KMS-11 (cell line): ENCODE data around the gene ANKRD13D.
A peak's percentile ranks its signal among the peaks of the same experiment; 100 is the strongest.
"Not testable (repeated sequence)": the region's sequence is repeated elsewhere in the genome, so short reads cannot be mapped to it uniquely, and the experiment has no call there.

ENCODE experiments used
- H2AFZ ChIP-seq: fragments of 200-600 bp; sonication (generic); 2 replicates; pipeline ENCODE4 v1.6.1; 2016; ENCODE audit warnings: antibody characterized with exemption, mixed run types, low read depth
- H3K27ac ChIP-seq: fragments of 200-600 bp; sonication (generic); 2 replicates; pipeline ENCODE4 v1.6.1; 2016; ENCODE audit warnings: mild to moderate bottlenecking, mixed run types
- H3K27me3 ChIP-seq: fragments of 200-600 bp; sonication (generic); 2 replicates; pipeline ENCODE4 v1.6.1; 2017; ENCODE audit warnings: mild to moderate bottlenecking, low read depth, mixed run types, moderate library complexity; ENCODE audit not compliant: insufficient read depth
- H3K36me3 ChIP-seq: fragments of 200-600 bp; sonication (generic); 2 replicates; pipeline ENCODE4 v1.6.1; 2017; ENCODE audit warnings: mild to moderate bottlenecking, mixed run types; ENCODE audit not compliant: insufficient read depth
- H3K4me1 ChIP-seq: fragments of 200-600 bp; sonication (generic); 2 replicates; pipeline ENCODE4 v1.6.1; 2016; ENCODE audit warnings: mild to moderate bottlenecking, low read depth, mixed run types; ENCODE audit not compliant: poor library complexity, severe bottlenecking
- H3K4me2 ChIP-seq: fragments of 200-600 bp; sonication (generic); 2 replicates; pipeline ENCODE4 v1.7.0; 2016; ENCODE audit warnings: mild to moderate bottlenecking, mixed run types
- H3K4me3 ChIP-seq: fragments of 200-600 bp; sonication (generic); IDR thresholded peaks from 2 replicates; pipeline ENCODE4 v1.6.1; 2017; ENCODE audit warnings: low read depth, low read length, mixed read lengths; ENCODE audit not compliant: insufficient read depth
- H3K79me2 ChIP-seq: fragments of 200-600 bp; sonication (generic); 2 replicates; pipeline ENCODE4 v1.6.1; 2016; ENCODE audit warnings: low read depth, mixed run types; ENCODE audit not compliant: insufficient read depth
- H3K9ac ChIP-seq: fragments of 200-600 bp; sonication (generic); 2 replicates; pipeline ENCODE4 v1.6.1; 2016; ENCODE audit warnings: mild to moderate bottlenecking, mixed run types
- H4K20me1 ChIP-seq: fragments of 200-600 bp; sonication (generic); 2 replicates; pipeline ENCODE4 v1.6.1; 2016; ENCODE audit warnings: mild to moderate bottlenecking, mixed run types; ENCODE audit not compliant: insufficient read depth
- TF ChIP-seq, protein P1 (sequence below): fragments of 200-600 bp; sonication (generic); conservative IDR thresholded peaks from 2 replicates; pipeline ENCODE4 v1.6.1; 2017; ENCODE audit warnings: low read depth, mild to moderate bottlenecking, antibody characterized with exemption, low read length, moderate library complexity, mixed read lengths

Gene ANKRD13D

DNA sequence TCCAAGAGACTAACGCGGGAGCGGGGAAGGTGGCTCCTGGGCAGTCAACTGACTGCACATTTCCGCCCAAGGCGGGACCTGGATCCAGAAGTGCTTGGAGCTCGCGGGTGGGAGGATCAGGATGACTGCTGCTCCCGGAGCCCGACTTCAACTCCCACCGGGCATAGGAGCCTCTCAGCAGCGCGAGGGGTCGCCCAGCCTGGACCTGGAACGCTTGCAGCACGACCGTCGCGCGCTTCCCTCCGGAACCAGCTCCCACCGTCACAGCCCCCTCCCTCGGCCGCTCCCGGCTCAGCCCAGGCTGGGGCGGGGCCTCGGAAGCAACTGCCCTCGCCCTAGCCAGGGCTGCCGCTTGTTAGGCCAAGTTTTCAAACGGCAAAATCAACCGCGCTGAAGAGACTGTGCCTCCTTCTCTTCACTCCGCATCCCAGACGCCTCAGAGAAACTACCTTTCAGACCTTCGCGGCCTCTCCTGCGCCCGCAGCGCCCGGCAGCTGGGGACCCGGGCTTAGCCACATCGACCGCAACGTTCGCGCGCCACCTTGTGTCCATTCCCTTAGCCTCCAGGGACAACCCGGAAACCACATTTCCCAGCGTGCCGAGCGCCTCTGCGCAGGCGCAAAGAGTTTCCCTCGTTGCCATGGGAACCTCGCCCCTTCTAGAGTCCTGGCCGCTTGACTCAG is 28.2 kb downstream of the ANKRD13D start:
- Histone ChIP-seq H3K27ac (peak overlapping the region; percentile 81), H3K27me3 (no peaks in the 10 kb centered on the region; the same call in 1 of the 2 replicates), H3K9ac (peak overlapping the region; percentile 60), H3K4me3 (no peak overlapping the region), H3K4me2 (peak overlapping the region; percentile 96), H2AFZ (peak overlapping the region; percentile 97), H3K79me2 (no peaks in the 10 kb centered on the region), H3K4me1 (peaks cover 21% of the 10 kb centered on the region), H3K36me3 (no peaks in the 10 kb centered on the region), H4K20me1 (no peaks in the 10 kb centered on the region)
- TF ChIP-seq, protein P1, sequence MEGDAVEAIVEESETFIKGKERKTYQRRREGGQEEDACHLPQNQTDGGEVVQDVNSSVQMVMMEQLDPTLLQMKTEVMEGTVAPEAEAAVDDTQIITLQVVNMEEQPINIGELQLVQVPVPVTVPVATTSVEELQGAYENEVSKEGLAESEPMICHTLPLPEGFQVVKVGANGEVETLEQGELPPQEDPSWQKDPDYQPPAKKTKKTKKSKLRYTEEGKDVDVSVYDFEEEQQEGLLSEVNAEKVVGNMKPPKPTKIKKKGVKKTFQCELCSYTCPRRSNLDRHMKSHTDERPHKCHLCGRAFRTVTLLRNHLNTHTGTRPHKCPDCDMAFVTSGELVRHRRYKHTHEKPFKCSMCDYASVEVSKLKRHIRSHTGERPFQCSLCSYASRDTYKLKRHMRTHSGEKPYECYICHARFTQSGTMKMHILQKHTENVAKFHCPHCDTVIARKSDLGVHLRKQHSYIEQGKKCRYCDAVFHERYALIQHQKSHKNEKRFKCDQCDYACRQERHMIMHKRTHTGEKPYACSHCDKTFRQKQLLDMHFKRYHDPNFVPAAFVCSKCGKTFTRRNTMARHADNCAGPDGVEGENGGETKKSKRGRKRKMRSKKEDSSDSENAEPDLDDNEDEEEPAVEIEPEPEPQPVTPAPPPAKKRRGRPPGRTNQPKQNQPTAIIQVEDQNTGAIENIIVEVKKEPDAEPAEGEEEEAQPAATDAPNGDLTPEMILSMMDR: peak; percentile 83

DNA sequence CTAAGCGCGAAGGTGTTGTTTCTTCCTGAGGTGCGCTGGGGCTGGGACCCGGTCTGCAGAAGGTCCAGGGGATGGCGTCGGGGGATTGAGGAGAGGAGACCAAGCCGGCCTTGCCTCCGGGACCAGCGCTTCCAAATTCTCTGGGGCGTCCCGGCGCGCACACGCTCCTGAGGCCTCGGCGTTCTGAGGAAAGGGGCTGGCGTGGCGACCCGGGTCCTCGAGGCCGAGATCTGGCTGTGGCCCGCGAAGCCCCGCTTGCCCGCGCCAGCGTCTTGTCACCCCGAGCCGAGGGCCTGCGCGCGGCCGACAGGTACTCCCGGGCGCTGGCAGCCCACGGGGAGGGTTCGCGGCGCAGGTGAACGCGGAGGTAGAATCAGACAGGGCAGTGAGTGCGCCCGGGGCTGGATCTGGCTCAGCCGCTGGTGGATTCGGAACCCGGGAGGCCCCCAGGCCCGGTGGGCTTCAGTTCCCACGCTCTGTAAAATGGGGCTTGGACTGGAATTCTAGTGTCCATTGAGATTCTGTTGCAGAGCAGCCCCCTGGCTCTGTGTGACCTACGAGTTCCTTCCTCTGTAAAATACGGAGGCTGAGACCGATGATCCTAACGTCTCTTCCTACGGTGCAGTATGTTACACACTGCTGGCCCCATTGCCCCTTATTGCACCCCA is 28.9 kb downstream of the ANKRD13D start:
- H3K4me2 ChIP-seq: peak overlapping the region; percentile 87
- no peaks in the 10 kb centered on the region; the same call in 1 of the 2 replicates for H3K27me3 ChIP-seq
- H3K27ac ChIP-seq: peak overlapping the region; percentile 81
- no peak overlapping the region for H3K4me3 ChIP-seq
- H3K9ac ChIP-seq: peak overlapping the region; percentile 60; the same call in 1 of the 2 replicates
- no peaks in the 10 kb centered on the region for H3K36me3 ChIP-seq
- TF ChIP-seq, protein P1: no peak
- no peaks in the 10 kb centered on the region for H4K20me1 ChIP-seq
- H2AFZ ChIP-seq: peak overlapping the region; percentile 97
- H3K79me2 ChIP-seq: no peaks in the 10 kb centered on the region
- peaks cover 21% of the 10 kb centered on the region for H3K4me1 ChIP-seq

DNA sequence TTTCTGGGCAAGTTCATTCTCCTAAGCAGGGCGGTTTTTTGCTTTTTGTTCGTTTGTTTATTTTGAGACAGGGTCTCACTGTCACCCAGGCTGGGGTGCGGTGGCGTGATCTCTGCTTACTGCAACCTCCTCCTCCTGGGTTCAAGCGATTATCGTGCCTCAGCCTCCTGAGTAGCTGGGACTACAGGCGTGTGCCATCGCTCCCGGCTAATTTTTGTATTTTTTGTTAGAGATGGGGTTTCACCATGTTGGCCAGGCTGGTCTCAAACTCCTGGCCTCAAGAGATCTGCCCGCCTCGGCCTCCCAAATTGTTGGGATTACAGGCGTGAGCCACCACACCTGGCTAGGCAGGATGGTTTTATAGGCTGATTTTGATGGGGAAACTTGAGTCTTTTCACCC is 29.8 kb downstream of the ANKRD13D start:
- not testable (repeated sequence) for H3K9ac ChIP-seq

DNA sequence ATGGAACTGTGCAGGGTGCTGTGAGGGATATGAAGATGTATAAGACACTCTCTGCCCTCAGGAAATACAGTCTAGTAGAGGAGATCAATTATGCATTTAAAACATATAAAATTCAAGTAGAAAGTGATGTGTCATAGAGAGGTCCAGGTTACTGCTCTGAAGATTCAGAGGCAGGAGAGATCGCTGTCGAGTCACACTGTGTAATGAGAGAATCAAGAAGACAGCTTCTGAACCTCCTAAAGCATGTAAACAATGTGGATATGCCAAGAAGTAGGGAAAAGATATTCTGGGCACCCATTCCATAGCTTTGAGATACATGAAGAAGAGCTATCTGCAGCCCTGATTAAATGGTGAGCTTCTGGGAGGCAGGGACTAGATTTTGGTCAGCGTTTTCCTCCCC is 30.9 kb downstream of the ANKRD13D start:
- Histone ChIP-seq H3K79me2 (no peaks in the 10 kb centered on the region), H3K4me1 (peaks cover 21% of the 10 kb centered on the region)
- TF ChIP-seq, protein P1: no peak

More for the DNA sequence above, 29.8 kb downstream of the ANKRD13D start:
- not testable (repeated sequence) for H4K20me1 ChIP-seq, H3K27me3 ChIP-seq, H3K4me3 ChIP-seq, H3K79me2 ChIP-seq, H3K36me3 ChIP-seq, H3K27ac ChIP-seq, H2AFZ ChIP-seq
- H3K4me2 ChIP-seq: peak overlapping the region; percentile 87
- H3K4me1 ChIP-seq: peaks cover 21% of the 10 kb centered on the region

DNA sequence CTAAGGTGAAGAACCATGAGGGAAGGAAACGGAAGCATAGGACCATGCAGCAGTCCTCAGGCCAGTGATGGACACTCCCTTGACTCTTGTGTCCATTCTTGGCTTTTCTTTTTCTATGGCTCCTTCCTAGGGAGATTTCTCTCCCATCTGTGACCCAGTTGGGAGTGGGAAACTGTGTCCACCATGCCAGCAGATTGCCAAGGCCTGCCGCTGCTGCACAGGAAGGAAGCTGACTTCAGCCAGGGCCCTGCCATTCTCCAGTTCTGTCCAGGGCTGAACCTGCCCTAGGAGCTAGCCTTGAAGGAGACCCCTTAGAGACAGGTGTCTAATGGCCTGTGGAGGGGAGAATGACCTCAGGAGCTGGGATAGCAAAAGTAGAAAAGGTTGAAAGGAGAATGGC is 31.6 kb downstream of the ANKRD13D start:
- H3K9ac ChIP-seq: no peak overlapping the region
- no peaks in the 10 kb centered on the region for H3K79me2 ChIP-seq
- H3K4me3 ChIP-seq: no peak overlapping the region
- no peaks in the 10 kb centered on the region for H4K20me1 ChIP-seq
- no peak overlapping the region for H3K27ac ChIP-seq
- no peak overlapping the region for H3K4me2 ChIP-seq
- TF ChIP-seq, protein P1: no peak
- H2AFZ ChIP-seq: no peak overlapping the region
- H3K4me1 ChIP-seq: peaks cover 21% of the 10 kb centered on the region
- no peaks in the 10 kb centered on the region for H3K36me3 ChIP-seq
- H3K27me3 ChIP-seq: no peaks in the 10 kb centered on the region; the same call in 1 of the 2 replicates

More for the DNA sequence above, 30.9 kb downstream of the ANKRD13D start:
- H3K27me3 ChIP-seq: no peaks in the 10 kb centered on the region; the same call in 1 of the 2 replicates
- H3K9ac ChIP-seq: no peak overlapping the region
- H3K36me3 ChIP-seq: no peaks in the 10 kb centered on the region
- H2AFZ ChIP-seq: no peak overlapping the region
- no peak overlapping the region for H3K27ac ChIP-seq
- H4K20me1 ChIP-seq: no peaks in the 10 kb centered on the region
- no peak overlapping the region for H3K4me3 ChIP-seq
- H3K4me2 ChIP-seq: no peak overlapping the region
